Gastrocnemius medialis (tissue), 4 donors: ENCODE results near the gene RBPMS2.

ENCODE experiments used
- CTCF ChIP-seq, 5 experiments: fragments of 450-650 bp in 3 of 5; fragments of 200-600 bp in 2 of 5; sonication (generic) in 2 of 5; IDR thresholded peaks in 4 of 5; conservative IDR thresholded peaks in 1 of 5; 1 replicate in 4 of 5; 2 replicates in 1 of 5; pipeline ENCODE4 v1.5.1; 2016 to 2019; ENCODE audit warnings: antibody characterized with exemption in 5 of 5, mild to moderate bottlenecking in 3 of 5, moderate library complexity in 3 of 5
- POLR2A ChIP-seq, 2 donors: fragments of 450-650 bp; IDR thresholded peaks; one replicate each; pipeline ENCODE4 v1.6.1; 2017; ENCODE audit warnings: antibody characterized with exemption in 2 of 2, mild to moderate bottlenecking in 2 of 2, moderate library complexity in 2 of 2

GRCh38 chr15:64701051-64701450, 74.3 kb downstream of the RBPMS2 start:
- TF ChIP-seq CTCF (IDR thresholded peaks at IDR 0.05 in 4 of 5, conservative IDR thresholded peaks at IDR 0.05 in 1 of 5) (no peak), POLR2A (IDR thresholded peaks at IDR 0.05) (no peak)
